Measurements from ENCODE around the gene NSMCE4A.

GRCh38 chr10:121926157-121926556 is 48.9 kb downstream of the NSMCE4A start:
- no peak for TF ChIP-seq CTCF (IDR thresholded peaks at IDR 0.05 in 4 of 5, conservative IDR thresholded peaks at IDR 0.05 in 1 of 5)
- no peak for TF ChIP-seq POLR2A (IDR thresholded peaks at IDR 0.05)
